Measurements from ENCODE around the gene PTGDS. TPM values are rescaled to one million over a fixed set of nuclear protein-coding genes. Genes with fewer than 3 reads are reported as not detected.

PTGDS gene
- total RNA-seq, 1 experiment from 2014 or later, result not detected

GRCh38 chr9:137007108-137007815 lies 30.0 kb downstream of the PTGDS start:
- H3K4me1 Mint-ChIP-seq (ENCODE audit: low read depth, unreplicated experiment), result no peaks in the 10 kb centered on the region
- H3K9me3 Mint-ChIP-seq (ENCODE audit: low read depth, unreplicated experiment), result peaks cover 5% of the 10 kb centered on the region
- CTCF ChIA-PET, result no interaction called here
- H3K27ac Mint-ChIP-seq (ENCODE audit: unreplicated experiment), result no peak overlapping the region
- intact Hi-C loops (cut with micrococcal nuclease; ENCODE audit: unreplicated experiment), result no loop called here
- no peak for DNase-seq
- H3K4me3 Mint-ChIP-seq (ENCODE audit: low read depth, unreplicated experiment), result no peak overlapping the region
- H3K36me3 Mint-ChIP-seq (ENCODE audit: insufficient read depth, unreplicated experiment), result peaks cover 9% of the 10 kb centered on the region
- TF ChIP-seq, protein P1, sequence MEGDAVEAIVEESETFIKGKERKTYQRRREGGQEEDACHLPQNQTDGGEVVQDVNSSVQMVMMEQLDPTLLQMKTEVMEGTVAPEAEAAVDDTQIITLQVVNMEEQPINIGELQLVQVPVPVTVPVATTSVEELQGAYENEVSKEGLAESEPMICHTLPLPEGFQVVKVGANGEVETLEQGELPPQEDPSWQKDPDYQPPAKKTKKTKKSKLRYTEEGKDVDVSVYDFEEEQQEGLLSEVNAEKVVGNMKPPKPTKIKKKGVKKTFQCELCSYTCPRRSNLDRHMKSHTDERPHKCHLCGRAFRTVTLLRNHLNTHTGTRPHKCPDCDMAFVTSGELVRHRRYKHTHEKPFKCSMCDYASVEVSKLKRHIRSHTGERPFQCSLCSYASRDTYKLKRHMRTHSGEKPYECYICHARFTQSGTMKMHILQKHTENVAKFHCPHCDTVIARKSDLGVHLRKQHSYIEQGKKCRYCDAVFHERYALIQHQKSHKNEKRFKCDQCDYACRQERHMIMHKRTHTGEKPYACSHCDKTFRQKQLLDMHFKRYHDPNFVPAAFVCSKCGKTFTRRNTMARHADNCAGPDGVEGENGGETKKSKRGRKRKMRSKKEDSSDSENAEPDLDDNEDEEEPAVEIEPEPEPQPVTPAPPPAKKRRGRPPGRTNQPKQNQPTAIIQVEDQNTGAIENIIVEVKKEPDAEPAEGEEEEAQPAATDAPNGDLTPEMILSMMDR (IDR thresholded peaks at IDR 0.05; ENCODE audit: unreplicated experiment), result no peak
- no TSS peak for BruUV-seq (replicated peaks)
- H3K27me3 Mint-ChIP-seq (ENCODE audit: unreplicated experiment), result no peaks in the 10 kb centered on the region

- Mint-ChIP-seq H3K4me1 (ENCODE audit: low read depth, unreplicated experiment) (no peaks in the 10 kb centered on the region), H3K27ac (ENCODE audit: unreplicated experiment) (no peak overlapping the region), H3K27me3 (ENCODE audit: unreplicated experiment) (no peaks in the 10 kb centered on the region), H3K36me3 (ENCODE audit: insufficient read depth, unreplicated experiment) (peaks cover 9% of the 10 kb centered on the region), H3K9me3 (ENCODE audit: low read depth, unreplicated experiment) (peaks cover 5% of the 10 kb centered on the region), H3K4me3 (ENCODE audit: low read depth, unreplicated experiment) (no peak overlapping the region)
- intact Hi-C loops (cut with micrococcal nuclease; ENCODE audit: unreplicated experiment), result no loop called here
- DNase-seq, result no peak
- CTCF ChIA-PET, result no interaction called here
- no TSS peak for BruUV-seq (replicated peaks)
- TF ChIP-seq, protein P1 (IDR thresholded peaks at IDR 0.05; ENCODE audit: unreplicated experiment), result no peak
Measured at GRCh38 chr9:137007816-137008270, 30.5 kb downstream of the PTGDS start.

- Mint-ChIP-seq H3K4me3 (ENCODE audit: low read depth, unreplicated experiment) (no peak overlapping the region), H3K36me3 (ENCODE audit: insufficient read depth, unreplicated experiment) (peaks cover 9% of the 10 kb centered on the region), H3K27me3 (ENCODE audit: unreplicated experiment) (no peaks in the 10 kb centered on the region), H3K9me3 (ENCODE audit: low read depth, unreplicated experiment) (peaks cover 5% of the 10 kb centered on the region), H3K4me1 (ENCODE audit: low read depth, unreplicated experiment) (no peaks in the 10 kb centered on the region), H3K27ac (ENCODE audit: unreplicated experiment) (no peak overlapping the region)
- no TSS peak for BruUV-seq (replicated peaks)
- intact Hi-C loops (cut with micrococcal nuclease; ENCODE audit: unreplicated experiment), result no loop called here
- CTCF ChIA-PET, result no interaction called here
- no peak for DNase-seq
- TF ChIP-seq, protein P1 (IDR thresholded peaks at IDR 0.05; ENCODE audit: unreplicated experiment), result no peak
Measured at GRCh38 chr9:137008312-137008711, 31.0 kb downstream of the PTGDS start.

DNA sequence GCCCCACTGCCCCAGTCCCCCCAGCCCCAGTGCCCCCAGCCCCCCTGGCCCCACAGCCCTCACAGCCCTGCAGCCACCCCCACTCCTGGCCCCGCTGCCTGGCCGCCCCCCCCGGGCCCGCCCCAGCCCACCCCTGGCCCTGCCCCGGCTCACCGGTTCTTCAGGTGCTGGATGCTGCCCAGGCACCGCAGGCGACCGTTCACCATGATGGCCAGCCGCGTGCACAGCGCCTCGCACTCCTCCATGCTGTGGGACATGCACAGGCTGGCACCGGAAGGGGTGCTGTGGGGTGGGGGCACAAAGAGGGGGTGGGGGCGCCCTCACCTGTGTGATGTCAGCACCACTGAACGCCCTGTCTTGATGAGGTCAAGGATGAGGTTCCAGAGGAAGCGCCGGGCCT lies 31.9 kb downstream of the PTGDS start:
- H3K9me3 Mint-ChIP-seq (ENCODE audit: low read depth, unreplicated experiment), result peaks cover 5% of the 10 kb centered on the region
- TF ChIP-seq, protein P1 (IDR thresholded peaks at IDR 0.05; ENCODE audit: unreplicated experiment), result no peak
- CTCF ChIA-PET, result no interaction called here
- no peak for DNase-seq
- BruUV-seq (replicated peaks), result no TSS peak
- peaks cover 9% of the 10 kb centered on the region for H3K36me3 Mint-ChIP-seq (ENCODE audit: insufficient read depth, unreplicated experiment)
- H3K4me3 Mint-ChIP-seq (ENCODE audit: low read depth, unreplicated experiment), result no peak overlapping the region
- H3K27ac Mint-ChIP-seq (ENCODE audit: unreplicated experiment), result no peak overlapping the region
- H3K27me3 Mint-ChIP-seq (ENCODE audit: unreplicated experiment), result no peaks in the 10 kb centered on the region
- no peaks in the 10 kb centered on the region for H3K4me1 Mint-ChIP-seq (ENCODE audit: low read depth, unreplicated experiment)
- intact Hi-C loops (cut with micrococcal nuclease; ENCODE audit: unreplicated experiment), result no loop called here
